Stimulated activated CD8-positive, alpha-beta memory T cell treated with anti-CD3 and anti-CD28 coated beads, Interleukin-15, amount 100 ng/mL, for 1 hour (primary cell): ENCODE data around the gene USP10.

Experiments
- DNase-seq: peaks from one replicate; pipeline ENCODE4 v3.0.0-alpha.2; 2020; ENCODE audit warnings: low read depth

USP10 gene

GRCh38 chr16:84699712-84700445 lies at the start of gene USP10:
USP10 (plus strand) TSS chr16:84700000; CDS start chr16:84700091, 91 bp downstream.
- peak; percentile 58 for DNase-seq

- no peak for DNase-seq
These were observed 49.5 kb upstream of the USP10 start for GRCh38 chr16:84650062-84650991.

- DNase-seq = no peak
These were observed 47.2 kb upstream of the USP10 start for GRCh38 chr16:84652566-84652965.

GRCh38 chr16:84654238-84654637 lies 45.6 kb upstream of the USP10 start:
- no peak for DNase-seq

GRCh38 chr16:84654998-84655397 lies 44.8 kb upstream of the USP10 start:
- DNase-seq = no peak

GRCh38 chr16:84656649-84657048 lies 43.2 kb upstream of the USP10 start:
- no peak for DNase-seq

- no peak for DNase-seq
These were observed 42.5 kb upstream of the USP10 start for GRCh38 chr16:84657229-84657837.

- no peak for DNase-seq
These were observed 41.1 kb upstream of the USP10 start for GRCh38 chr16:84658690-84659089.

GRCh38 chr16:84659656-84660300 lies 40.0 kb upstream of the USP10 start:
- DNase-seq = no peak

- no peak for DNase-seq
These were observed 38.8 kb upstream of the USP10 start for GRCh38 chr16:84660973-84661372.

- DNase-seq = no peak
These were observed 38.3 kb upstream of the USP10 start for GRCh38 chr16:84661418-84662060.

- no peak for DNase-seq
These were observed 37.3 kb upstream of the USP10 start for GRCh38 chr16:84662471-84662870.

- DNase-seq = no peak
These were observed 36.2 kb upstream of the USP10 start for GRCh38 chr16:84663433-84664101.

- DNase-seq = no peak
These were observed 34.4 kb upstream of the USP10 start for GRCh38 chr16:84665359-84665758.

- no peak for DNase-seq
These were observed 34.0 kb upstream of the USP10 start for GRCh38 chr16:84665843-84666242.

GRCh38 chr16:84667600-84668309 lies 32.0 kb upstream of the USP10 start:
- DNase-seq = no peak

GRCh38 chr16:84670063-84670462 lies 29.7 kb upstream of the USP10 start:
- no peak for DNase-seq

GRCh38 chr16:84672276-84673202 lies 27.3 kb upstream of the USP10 start:
- peak; percentile 65 for DNase-seq

- no peak for DNase-seq
These were observed 26.6 kb upstream of the USP10 start for GRCh38 chr16:84673203-84673535.
